Measurements from ENCODE around the gene SLC7A5.

Gene SLC7A5

GRCh38 chr16:87831421-87832136 lies 37.7 kb downstream of the SLC7A5 start:
- peaks cover 71% of the 10 kb centered on the region for H3K36me3 ChIP-seq (ENCODE audit: low read depth)
- no peaks in the 10 kb centered on the region for H3K9me3 ChIP-seq (ENCODE audit: severe bottlenecking)
- TF ChIP-seq CTCF (IDR thresholded peaks at IDR 0.05; ENCODE audit: poor library complexity, severe bottlenecking): no peak
- DNase-seq (ENCODE audit: low spot score) (peak; percentile 66), ATAC-seq (ENCODE audit: low read depth) (no peak)
- no peak overlapping the region for H3K4me3 ChIP-seq (ENCODE audit: severe bottlenecking)
- no peaks in the 10 kb centered on the region for H3K27me3 ChIP-seq (ENCODE audit: insufficient read depth, poor library complexity, severe bottlenecking)
- H3K4me1 ChIP-seq (ENCODE audit: insufficient read depth, poor library complexity, severe bottlenecking): peaks cover 3% of the 10 kb centered on the region
- peak overlapping the region; percentile 65 for H3K27ac ChIP-seq (ENCODE audit: poor library complexity, severe bottlenecking)

- DNase-seq (ENCODE audit: low spot score) (peak; percentile 72), ATAC-seq (ENCODE audit: low read depth) (no peak)
- peaks cover 3% of the 10 kb centered on the region for H3K4me1 ChIP-seq (ENCODE audit: insufficient read depth, poor library complexity, severe bottlenecking)
- TF ChIP-seq CTCF (IDR thresholded peaks at IDR 0.05; ENCODE audit: poor library complexity, severe bottlenecking): no peak
- no peak overlapping the region for H3K4me3 ChIP-seq (ENCODE audit: severe bottlenecking)
- H3K9me3 ChIP-seq (ENCODE audit: severe bottlenecking): no peaks in the 10 kb centered on the region
- H3K27ac ChIP-seq (ENCODE audit: poor library complexity, severe bottlenecking): peak overlapping the region; percentile 65
- H3K36me3 ChIP-seq (ENCODE audit: low read depth): peaks cover 64% of the 10 kb centered on the region
- no peaks in the 10 kb centered on the region for H3K27me3 ChIP-seq (ENCODE audit: insufficient read depth, poor library complexity, severe bottlenecking)
These were observed 38.5 kb downstream of the SLC7A5 start for GRCh38 chr16:87830673-87831420.

- H3K4me1 ChIP-seq (ENCODE audit: insufficient read depth, poor library complexity, severe bottlenecking): no peaks in the 10 kb centered on the region
- no peak for ATAC-seq (ENCODE audit: low read depth)
- no peaks in the 10 kb centered on the region for H3K27me3 ChIP-seq (ENCODE audit: insufficient read depth, poor library complexity, severe bottlenecking)
- no peak for TF ChIP-seq CTCF (IDR thresholded peaks at IDR 0.05; ENCODE audit: poor library complexity, severe bottlenecking)
- H3K9me3 ChIP-seq (ENCODE audit: severe bottlenecking): no peaks in the 10 kb centered on the region
- H3K36me3 ChIP-seq (ENCODE audit: low read depth): peaks cover 57% of the 10 kb centered on the region
- DNase-seq (ENCODE audit: low spot score): no peak
- H3K27ac ChIP-seq (ENCODE audit: poor library complexity, severe bottlenecking): peak overlapping the region; percentile 65
- H3K4me3 ChIP-seq (ENCODE audit: severe bottlenecking): no peak overlapping the region
These were observed 39.2 kb downstream of the SLC7A5 start for GRCh38 chr16:87829988-87830672.

GRCh38 chr16:87829622-87829980 lies 39.7 kb downstream of the SLC7A5 start:
- ATAC-seq (ENCODE audit: low read depth) (no peak), DNase-seq (ENCODE audit: low spot score) (no peak)
- H3K4me1 ChIP-seq (ENCODE audit: insufficient read depth, poor library complexity, severe bottlenecking): no peaks in the 10 kb centered on the region
- H3K4me3 ChIP-seq (ENCODE audit: severe bottlenecking): no peak overlapping the region
- no peaks in the 10 kb centered on the region for H3K9me3 ChIP-seq (ENCODE audit: severe bottlenecking)
- peak overlapping the region; percentile 65 for H3K27ac ChIP-seq (ENCODE audit: poor library complexity, severe bottlenecking)
- TF ChIP-seq CTCF (IDR thresholded peaks at IDR 0.05; ENCODE audit: poor library complexity, severe bottlenecking): no peak
- peaks cover 52% of the 10 kb centered on the region for H3K36me3 ChIP-seq (ENCODE audit: low read depth)
- H3K27me3 ChIP-seq (ENCODE audit: insufficient read depth, poor library complexity, severe bottlenecking): no peaks in the 10 kb centered on the region
